NB4 (cell line): Measurements from ENCODE around the gene TYW1B.
"Not testable (repeated sequence)": the region's sequence is repeated elsewhere in the genome, so short reads cannot be mapped to it uniquely, and the experiment has no call there.

Experiments used
- MAX ChIP-seq: IDR thresholded peaks from 2 replicates; pipeline ENCODE4 v1.6.1; 2011; ENCODE audit warnings: low read depth, low read length
- MYC ChIP-seq: IDR thresholded peaks from 2 replicates; pipeline ENCODE4 v1.6.1; 2011; ENCODE audit warnings: low read depth, low read length
- POLR2A ChIP-seq: IDR thresholded peaks from 2 replicates; pipeline ENCODE4 v1.6.1; 2011; ENCODE audit warnings: mild to moderate bottlenecking; ENCODE audit not compliant: insufficient read length; ENCODE audit errors: extremely low read depth
- TF ChIP-seq, protein P1 (sequence below): IDR thresholded peaks from one replicate; pipeline ENCODE4 v1.5.1; 2012; ENCODE audit warnings: low read depth, low read length

GRCh38 chr7:72676086-72676690 is 151.8 kb downstream of the TYW1B start:
- TF ChIP-seq, protein P1, sequence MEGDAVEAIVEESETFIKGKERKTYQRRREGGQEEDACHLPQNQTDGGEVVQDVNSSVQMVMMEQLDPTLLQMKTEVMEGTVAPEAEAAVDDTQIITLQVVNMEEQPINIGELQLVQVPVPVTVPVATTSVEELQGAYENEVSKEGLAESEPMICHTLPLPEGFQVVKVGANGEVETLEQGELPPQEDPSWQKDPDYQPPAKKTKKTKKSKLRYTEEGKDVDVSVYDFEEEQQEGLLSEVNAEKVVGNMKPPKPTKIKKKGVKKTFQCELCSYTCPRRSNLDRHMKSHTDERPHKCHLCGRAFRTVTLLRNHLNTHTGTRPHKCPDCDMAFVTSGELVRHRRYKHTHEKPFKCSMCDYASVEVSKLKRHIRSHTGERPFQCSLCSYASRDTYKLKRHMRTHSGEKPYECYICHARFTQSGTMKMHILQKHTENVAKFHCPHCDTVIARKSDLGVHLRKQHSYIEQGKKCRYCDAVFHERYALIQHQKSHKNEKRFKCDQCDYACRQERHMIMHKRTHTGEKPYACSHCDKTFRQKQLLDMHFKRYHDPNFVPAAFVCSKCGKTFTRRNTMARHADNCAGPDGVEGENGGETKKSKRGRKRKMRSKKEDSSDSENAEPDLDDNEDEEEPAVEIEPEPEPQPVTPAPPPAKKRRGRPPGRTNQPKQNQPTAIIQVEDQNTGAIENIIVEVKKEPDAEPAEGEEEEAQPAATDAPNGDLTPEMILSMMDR: not testable (repeated sequence)
- not testable (repeated sequence) for TF ChIP-seq MYC, POLR2A, MAX
